GM23338 (cell line): ENCODE data around the gene GNS. TPM values are rescaled to one million over a fixed set of nuclear protein-coding genes. Genes with fewer than 3 reads are reported as not detected.

ENCODE experiments used
- ATAC-seq: fragments of 200-7000 bp; cut with Tn5 transposase; 3 replicates; pipeline ENCODE4 v1.9.1; 2020
- DNase-seq: peaks from one replicate; pipeline ENCODE4 v3.0.0-alpha.2; 2015; ENCODE audit warnings: low spot score
- H2AFZ ChIP-seq: fragments of 200-600 bp; sonication (generic); 2 replicates; pipeline ENCODE4 v1.8.0; 2016; ENCODE audit warnings: antibody characterized with exemption, mild to moderate bottlenecking, moderate library complexity
- H3F3A ChIP-seq: fragments of 200-600 bp; sonication (generic); replicated peaks from 2 replicates; pipeline ENCODE4 v1.8.0; 2017; ENCODE audit warnings: antibody characterized with exemption, mixed run types, low read depth
- H3K27ac ChIP-seq: fragments of 200-600 bp; sonication (generic); 2 replicates; pipeline ENCODE4 v1.6.1; 2016; ENCODE audit warnings: low read depth
- H3K27me3 ChIP-seq: fragments of 200-600 bp; sonication (generic); 2 replicates; pipeline ENCODE4 v1.8.0; 2016; ENCODE audit warnings: mild to moderate bottlenecking, mixed run types, moderate library complexity; ENCODE audit not compliant: insufficient read depth
- H3K36me3 ChIP-seq: fragments of 200-600 bp; sonication (generic); 2 replicates; pipeline ENCODE4 v1.8.0; 2016; ENCODE audit warnings: mild to moderate bottlenecking; ENCODE audit not compliant: insufficient read depth
- H3K4me1 ChIP-seq: fragments of 200-600 bp; sonication (generic); 2 replicates; pipeline ENCODE4 v1.8.0; 2016; ENCODE audit warnings: mild to moderate bottlenecking, moderate library complexity; ENCODE audit not compliant: insufficient read depth
- H3K4me2 ChIP-seq: fragments of 200-600 bp; sonication (generic); 2 replicates; pipeline ENCODE4 v1.7.1; 2017; ENCODE audit warnings: mixed run types
- H3K4me3 ChIP-seq: fragments of 200-600 bp; sonication (generic); 2 replicates; pipeline ENCODE4 v1.6.1; 2016; ENCODE audit warnings: mixed run types
- H3K79me2 ChIP-seq: fragments of 200-600 bp; sonication (generic); replicated peaks from 2 replicates; pipeline ENCODE4 v1.8.0; 2017; ENCODE audit warnings: mild to moderate bottlenecking; ENCODE audit not compliant: insufficient read depth
- H3K9me2 ChIP-seq: fragments of 200-600 bp; sonication (generic); 2 replicates; pipeline ENCODE4 v1.8.0; 2017; ENCODE audit not compliant: insufficient read depth
- H4K20me1 ChIP-seq: fragments of 200-600 bp; sonication (generic); replicated peaks from 2 replicates; pipeline ENCODE4 v1.8.0; 2017; ENCODE audit warnings: mild to moderate bottlenecking; ENCODE audit not compliant: insufficient read depth
- H3K27ac Mint-ChIP-seq: 2 replicates; pipeline ENCODE4 v1.8.0; 2020; ENCODE audit warnings: inconsistent platforms, mild to moderate bottlenecking, moderate library complexity, mixed read lengths
- H3K27me3 Mint-ChIP-seq: 3 replicates; pipeline ENCODE4 v1.8.0; 2022; ENCODE audit warnings: low read depth, mild to moderate bottlenecking, moderate library complexity, mixed read lengths, inconsistent platforms; ENCODE audit not compliant: insufficient read depth, poor library complexity
- H3K36me3 Mint-ChIP-seq: 3 replicates; pipeline ENCODE4 v1.8.0; 2021; ENCODE audit warnings: low read depth, mild to moderate bottlenecking, inconsistent platforms, moderate library complexity, mixed read lengths
- H3K4me1 Mint-ChIP-seq: 3 replicates; pipeline ENCODE4 v1.8.0; 2020; ENCODE audit warnings: mild to moderate bottlenecking, inconsistent platforms, mixed read lengths
- H3K4me3 Mint-ChIP-seq: 3 replicates; pipeline ENCODE4 v1.8.0; 2021; ENCODE audit warnings: moderate library complexity, mild to moderate bottlenecking, inconsistent platforms, mixed read lengths
- H3K9me3 Mint-ChIP-seq: 3 replicates; pipeline ENCODE4 v1.8.0; 2020; ENCODE audit warnings: moderate library complexity, mild to moderate bottlenecking, inconsistent platforms, mixed read lengths
- CTCF ChIP-seq, 2 experiments: fragments of 200-600 bp in 1 of 2; sonication (generic) in 1 of 2; conservative IDR thresholded peaks; 2 replicates each; pipeline versions ENCODE4 v1.5.1 to v1.6.1; 2016 to 2017; ENCODE audit warnings: antibody characterized with exemption in 2 of 2, low read depth in 2 of 2, mild to moderate bottlenecking in 2 of 2, moderate library complexity in 1 of 2
- EZH2phosphoT487 ChIP-seq: fragments of 200-600 bp; sonication (generic); IDR thresholded peaks from one replicate; pipeline ENCODE4 v1.8.1; 2018; ENCODE audit warnings: antibody characterized with exemption; ENCODE audit not compliant: unreplicated experiment
- NANOG ChIP-seq: IDR thresholded peaks from 2 replicates; pipeline ENCODE4 v1.6.1; 2016; ENCODE audit warnings: antibody characterized with exemption, borderline replicate concordance
- REST ChIP-seq: IDR thresholded peaks from one replicate; pipeline ENCODE4 v1.6.1; 2018; ENCODE audit warnings: antibody characterized with exemption; ENCODE audit not compliant: unreplicated experiment
- STAT1 ChIP-seq: IDR thresholded peaks from one replicate; pipeline ENCODE4 v1.6.1; 2016; ENCODE audit warnings: antibody characterized with exemption; ENCODE audit not compliant: unreplicated experiment
- ZNF114 ChIP-seq: fragments of 250-450 bp; sonication (Bioruptor Pico); IDR thresholded peaks from 2 replicates; pipeline ENCODE4 v1.5.0; 2020; ENCODE audit warnings: mild to moderate bottlenecking, moderate library complexity
- ZNF462 ChIP-seq: fragments of 250-450 bp; sonication (Bioruptor Pico); IDR thresholded peaks from 2 replicates; pipeline ENCODE4 v1.5.0; 2020; ENCODE audit warnings: mild to moderate bottlenecking, moderate library complexity
- polyA plus RNA-seq: library from polyadenylated mRNA; unstranded; fragments of >200 nt; fragmentation: Nextera tagmentation; extraction: Ambion mirVana; gene quantifications from 2 replicates; pipeline ENCODE4 v1.2.1, GENCODE V29; 2016
- total RNA-seq: library from RNA; depleted of rRNA; stranded (reverse); fragments of >200 nt; shearing (Covaris generic); gene quantifications from 2 replicates; pipeline ENCODE4 v1.2.3, GENCODE V29; 2014

The GNS gene
- total and polyA plus RNA-seq, 2 experiments from 2014 or later = 12.3 to 34.9 TPM

GRCh38 chr12:64685605-64686004, 73.6 kb downstream of the GNS start (continued):
- TF ChIP-seq ZNF462 (CRISPR knock-in tag) = no peak

- H3K27ac Mint-ChIP-seq = no peak overlapping the region
- H3K27ac ChIP-seq = peak overlapping the region; percentile 55
- H3K36me3 ChIP-seq = 0 out of 2 replicates have a peak, but pooled peaks cover 4% of the 10 kb centered on the region
- no peak overlapping the region for H2AFZ ChIP-seq
- H3K4me1 ChIP-seq = peaks cover 22% of the 10 kb centered on the region
- H3K79me2 ChIP-seq = peaks cover 54% of the 10 kb centered on the region
- no peaks in the 10 kb centered on the region for H3F3A ChIP-seq
- H3K4me2 ChIP-seq = no peak overlapping the region
- H4K20me1 ChIP-seq = peaks cover 5% of the 10 kb centered on the region; the same call in 1 of the 2 replicates
- H3K9me3 Mint-ChIP-seq = no peaks in the 10 kb centered on the region; the same call in 2 of the 3 replicates
- no peaks in the 10 kb centered on the region for H3K27me3 Mint-ChIP-seq
- H3K36me3 Mint-ChIP-seq = peaks cover 31% of the 10 kb centered on the region
- H3K9me2 ChIP-seq = no peaks in the 10 kb centered on the region
- ATAC-seq = no peak
- no peak for TF ChIP-seq EZH2phosphoT487
- peaks cover 34% of the 10 kb centered on the region for H3K4me1 Mint-ChIP-seq
- H3K4me3 ChIP-seq = no peak overlapping the region
- DNase-seq = no peak
- H3K27me3 ChIP-seq = no peaks in the 10 kb centered on the region
- H3K4me3 Mint-ChIP-seq = no peak overlapping the region
These were observed 74.2 kb downstream of the GNS start for GRCh38 chr12:64685050-64685449.

GRCh38 chr12:64683816-64684543, 75.2 kb downstream of the GNS start:
- no peak overlapping the region for H3K27ac Mint-ChIP-seq
- no peaks in the 10 kb centered on the region for H3K27me3 Mint-ChIP-seq
- Histone ChIP-seq H4K20me1 (peaks cover 5% of the 10 kb centered on the region; the same call in 1 of the 2 replicates), H3K27ac (no peak overlapping the region), H3K4me1 (peaks cover 26% of the 10 kb centered on the region), H2AFZ (no peak overlapping the region), H3K36me3 (0 out of 2 replicates have a peak, but pooled peaks cover 4% of the 10 kb centered on the region), H3K4me3 (no peak overlapping the region), H3K79me2 (peaks cover 56% of the 10 kb centered on the region), H3K9me2 (no peaks in the 10 kb centered on the region), H3F3A (no peaks in the 10 kb centered on the region), H3K4me2 (no peak overlapping the region), H3K27me3 (no peaks in the 10 kb centered on the region)
- DNase-seq (no peak), ATAC-seq (no peak)
- peaks cover 38% of the 10 kb centered on the region for H3K4me1 Mint-ChIP-seq
- no peak overlapping the region for H3K4me3 Mint-ChIP-seq
- no peaks in the 10 kb centered on the region; the same call in 2 of the 3 replicates for H3K9me3 Mint-ChIP-seq
- H3K36me3 Mint-ChIP-seq = peaks cover 30% of the 10 kb centered on the region
- TF ChIP-seq STAT1 (no peak), CTCF (conservative IDR thresholded peaks at IDR 0.05; ENCODE audit: low read depth in 2 of 2) (no peak), REST (no peak), ZNF114 (CRISPR knock-in tag) (no peak), NANOG (no peak)
